Ovary (tissue), 3 donors: ENCODE measurements around the gene FXN.

Source experiments
- CTCF ChIP-seq, 3 donors: fragments of 450-650 bp in 2 of 3; fragments of 200-600 bp in 1 of 3; IDR thresholded peaks; one replicate each; pipeline versions ENCODE4 v1.5.1 to v1.8.0; 2016 to 2022; ENCODE audit warnings: antibody characterized with exemption in 3 of 3, mild to moderate bottlenecking in 1 of 3
- EP300 ChIP-seq: sonication (generic); formaldehyde crosslinking; IDR thresholded peaks from one replicate; pipeline ENCODE4 v1.6.1; 2017; ENCODE audit warnings: antibody characterized with exemption
- POLR2A ChIP-seq: fragments of 450-650 bp; IDR thresholded peaks from one replicate; pipeline ENCODE4 v1.6.1; 2017; ENCODE audit warnings: antibody characterized with exemption, mild to moderate bottlenecking, moderate library complexity
- donor health status: DM: no; HTN: no; CAD: no.

GRCh38 chr9:69147041-69147834 lies 111.7 kb downstream of the FXN start:
- TF ChIP-seq CTCF (IDR thresholded peaks at IDR 0.05), result no peak
- TF ChIP-seq POLR2A, result no peak
- no peak for TF ChIP-seq EP300
